Activated T-helper 1 cell treated with anti-CD3 and anti-CD28 coated beads, Interleukin-12 subunit alpha, Interleukin-12 subunit beta, Interleukin-2, Interleukin-4 antibody, amounts not matched to agents 30 ng/mL and 10 ng/mL and 1 ng/mL, durations not matched to agents 14 hours and 24 hours and 36 hours (primary cell): ENCODE measurements around the gene RNF114. TPM values are rescaled to one million over a fixed set of nuclear protein-coding genes. Genes with fewer than 3 reads are reported as not detected.

Source experiments
- DNase-seq: peaks from one replicate; pipeline ENCODE4 v3.0.0; 2021; ENCODE audit warnings: low spot score
- H3K27ac Mint-ChIP-seq: one replicate; pipeline ENCODE4 v1.8.0; 2021; ENCODE audit warnings: mild to moderate bottlenecking, mixed read lengths
- H3K27me3 Mint-ChIP-seq: one replicate; pipeline ENCODE4 v1.8.0; 2022; ENCODE audit warnings: mild to moderate bottlenecking, moderate library complexity, mixed read lengths; ENCODE audit not compliant: insufficient read depth
- H3K36me3 Mint-ChIP-seq: one replicate; pipeline ENCODE4 v1.8.0; 2021; ENCODE audit warnings: low read depth, mixed read lengths
- H3K4me1 Mint-ChIP-seq: one replicate; pipeline ENCODE4 v1.8.0; 2021; ENCODE audit warnings: low read depth, mixed read lengths
- H3K4me3 Mint-ChIP-seq: one replicate; pipeline ENCODE4 v1.8.0; 2021; ENCODE audit warnings: mild to moderate bottlenecking, moderate library complexity, mixed read lengths
- H3K9me3 Mint-ChIP-seq: one replicate; pipeline ENCODE4 v1.8.0; 2021; ENCODE audit warnings: mixed read lengths
- intact Hi-C: fragments of 100-400 bp; cut with micrococcal nuclease; formaldehyde crosslinking; loops from one replicate; pipeline ENCODE4 v1.15.1; 2024
- total RNA-seq: library from RNA; stranded (reverse); gene quantifications from 2 replicates; pipeline ENCODE4 v1.2.3, GENCODE V29; 2022

Gene RNF114
- total RNA-seq, 1 donor from 2014 or later = 58.7 TPM

DNA sequence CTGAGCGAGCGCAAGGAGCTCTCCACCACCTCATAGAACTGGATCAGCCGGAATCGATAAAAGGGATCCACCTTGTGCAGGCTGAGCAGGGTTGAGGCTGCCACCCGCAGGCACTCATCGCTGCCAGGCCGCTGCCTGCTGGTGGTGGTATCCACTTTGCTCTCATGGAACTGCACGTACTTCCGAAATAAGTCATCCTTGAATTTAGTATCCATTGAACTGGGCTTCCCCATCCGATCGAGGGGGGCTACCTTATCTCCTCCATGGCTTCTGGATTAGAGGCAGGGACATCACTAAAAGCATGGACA is 28.0 kb upstream of the RNF114 start:
- DNase-seq = no peak
- Mint-ChIP-seq H3K36me3 (peaks cover 28% of the 10 kb centered on the region), H3K27ac (no peak overlapping the region), H3K4me3 (no peak overlapping the region), H3K9me3 (no peaks in the 10 kb centered on the region), H3K4me1 (no peaks in the 10 kb centered on the region), H3K27me3 (no peaks in the 10 kb centered on the region)
- intact Hi-C loops = no loop called here

DNA sequence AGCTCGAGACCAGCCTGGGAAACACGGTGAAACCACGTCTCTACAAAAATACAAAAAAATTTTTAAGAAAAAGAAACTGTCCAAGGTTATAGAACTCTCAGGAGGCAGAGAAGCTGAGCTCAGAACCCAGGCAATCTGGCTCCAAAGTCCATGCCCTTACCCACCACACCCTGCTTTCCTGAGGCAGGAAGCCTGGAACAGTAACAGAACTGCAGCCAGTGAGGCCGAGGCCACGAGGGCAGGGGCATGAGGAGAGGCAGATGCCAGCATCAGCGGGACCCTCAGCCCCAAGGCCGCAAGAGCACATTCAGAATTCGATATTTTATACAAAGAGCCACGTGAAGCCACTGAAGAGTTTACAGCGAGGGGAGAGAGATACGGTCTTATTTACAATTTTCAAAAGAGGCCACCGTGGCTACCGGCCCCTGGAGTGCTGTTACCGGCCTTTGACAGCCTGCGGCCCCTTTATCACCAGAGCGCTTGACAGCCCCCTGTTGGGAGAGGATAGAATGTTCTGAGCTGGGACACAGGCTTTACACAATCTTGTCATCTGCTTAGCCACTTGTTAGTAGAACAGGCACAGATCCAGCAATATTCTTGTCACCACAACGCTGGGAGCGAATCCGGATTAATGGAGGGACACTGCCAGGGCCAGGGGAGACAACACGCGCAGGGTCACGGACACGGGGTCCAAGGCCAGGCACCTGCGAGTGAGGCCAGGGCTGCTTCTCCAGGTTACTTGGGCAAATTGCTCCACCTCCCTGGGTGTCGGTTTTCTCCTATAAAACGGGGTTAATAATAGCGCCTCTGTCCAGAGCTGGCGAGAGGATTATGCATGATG is 26.5 kb upstream of the RNF114 start:
- intact Hi-C loops = no loop called here
- H3K9me3 Mint-ChIP-seq = no peaks in the 10 kb centered on the region

DNA sequence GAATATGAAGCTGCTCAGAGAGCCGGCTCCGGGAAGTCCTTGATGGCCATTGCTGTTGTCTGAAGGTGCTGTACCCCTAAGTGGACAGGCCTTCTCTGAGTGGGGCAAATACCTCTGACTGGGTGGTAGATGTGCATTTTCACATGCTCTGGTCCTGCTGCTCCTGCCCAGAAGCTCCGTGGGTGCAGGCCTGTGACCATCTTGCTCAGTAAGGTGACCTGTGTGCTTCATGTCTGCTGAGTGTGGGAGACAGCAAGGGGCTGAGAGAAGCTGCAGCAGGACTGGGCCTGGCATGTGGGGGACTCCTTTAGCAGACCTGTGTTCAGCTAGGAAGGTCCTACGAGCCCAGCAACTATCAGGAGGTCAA is 25.9 kb upstream of the RNF114 start:
- Mint-ChIP-seq H3K4me1 (peaks cover 15% of the 10 kb centered on the region), H3K27ac (no peak overlapping the region), H3K4me3 (no peak overlapping the region), H3K36me3 (peaks cover 18% of the 10 kb centered on the region), H3K27me3 (no peaks in the 10 kb centered on the region), H3K9me3 (no peaks in the 10 kb centered on the region)
- intact Hi-C loops = no loop called here
- DNase-seq = no peak

More for the DNA sequence above, 26.5 kb upstream of the RNF114 start:
- Mint-ChIP-seq H3K4me3 (no peak overlapping the region), H3K36me3 (peaks cover 21% of the 10 kb centered on the region), H3K27me3 (no peaks in the 10 kb centered on the region), H3K4me1 (peaks cover 13% of the 10 kb centered on the region), H3K27ac (no peak overlapping the region)
- no peak for DNase-seq

DNA sequence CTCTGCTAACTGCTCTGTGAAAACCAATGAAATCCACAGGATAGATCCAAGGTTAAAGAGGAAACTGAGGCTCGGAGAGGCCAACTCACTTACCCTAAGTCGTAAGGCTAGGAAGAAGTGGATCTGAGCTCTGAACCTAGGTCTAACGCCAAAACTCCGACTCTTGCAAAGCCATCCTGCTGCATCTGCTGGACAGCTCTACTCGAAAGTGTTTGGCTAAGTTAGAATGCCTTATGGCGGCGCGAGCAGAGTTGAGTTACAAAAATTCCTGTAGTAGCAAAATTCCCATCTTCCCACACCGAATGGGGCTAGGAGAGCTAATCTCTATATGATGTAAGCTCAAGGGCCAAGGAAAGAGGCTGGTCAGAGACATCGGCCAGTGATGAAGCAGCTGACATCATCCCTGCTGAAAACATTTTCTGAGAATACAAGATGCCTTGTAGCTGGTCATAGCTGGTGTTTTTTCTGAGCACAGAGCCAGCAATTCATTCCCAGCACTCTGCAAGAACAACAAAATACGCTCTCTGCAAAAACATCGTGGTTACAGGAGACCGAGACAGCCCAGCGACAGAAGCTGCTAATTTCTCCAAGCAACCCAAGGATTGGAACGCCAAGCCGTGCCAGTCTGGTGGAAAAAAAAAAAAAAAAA is 22.7 kb upstream of the RNF114 start:
- Mint-ChIP-seq H3K4me1 (peaks cover 27% of the 10 kb centered on the region), H3K27ac (peak overlapping the region; percentile 29), H3K9me3 (no peaks in the 10 kb centered on the region), H3K36me3 (peaks cover 10% of the 10 kb centered on the region), H3K27me3 (no peaks in the 10 kb centered on the region), H3K4me3 (peak overlapping the region; percentile 66)
- intact Hi-C loops = loop anchor here (2.0 kb wide), 1 partner anchor 101 kb away; the partner anchor contains the start of gene SLC9A8
- DNase-seq = no peak

DNA sequence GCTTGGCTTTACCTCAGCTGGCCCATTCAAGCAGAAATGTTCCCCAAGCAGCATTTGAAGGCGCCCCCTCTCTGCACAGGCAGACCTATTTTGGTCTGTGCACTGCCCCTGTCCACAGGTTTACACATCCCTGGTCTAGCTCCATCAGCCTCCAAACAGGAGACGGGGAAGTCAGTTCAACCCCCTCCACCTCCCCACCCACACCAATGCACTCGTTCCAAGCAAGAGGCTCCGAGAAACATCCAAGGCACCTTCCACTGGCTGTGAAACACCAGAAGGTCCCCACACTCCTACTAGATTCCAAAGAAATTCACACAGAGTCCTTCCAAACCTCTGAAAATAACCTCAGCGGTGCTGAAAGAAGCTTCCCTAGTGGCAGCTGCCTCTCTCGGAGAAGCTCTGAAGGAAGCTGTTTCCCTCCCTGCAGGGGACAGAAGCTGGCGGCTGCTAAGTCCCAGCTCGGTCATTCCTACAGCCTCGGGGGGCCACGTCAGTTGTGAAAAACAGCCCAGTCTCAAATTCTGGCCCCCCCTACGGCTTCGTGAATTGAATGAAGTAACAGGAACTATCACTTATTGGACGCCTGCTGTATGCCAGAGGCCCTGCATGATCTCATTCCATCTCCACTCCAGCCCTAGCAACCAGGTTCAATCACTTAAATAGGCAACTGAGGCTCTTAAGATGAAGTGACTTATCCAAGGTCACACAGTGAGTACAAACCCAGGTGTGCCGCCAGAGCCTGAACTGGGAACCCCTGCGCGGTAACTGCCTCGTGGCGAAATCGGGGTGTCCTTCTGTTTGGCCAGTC is 21.7 kb upstream of the RNF114 start:
- H3K4me3 Mint-ChIP-seq = peak overlapping the region; percentile 95
- peaks cover 8% of the 10 kb centered on the region for H3K36me3 Mint-ChIP-seq
- intact Hi-C loops = loop anchor here (1.0 to 2.0 kb wide), 4 partner anchors 20 to 304 kb away; partner anchors contain the start of genes RNF114 and SLC9A8
- peak overlapping the region; percentile 99 for H3K27ac Mint-ChIP-seq
- peaks cover 27% of the 10 kb centered on the region for H3K4me1 Mint-ChIP-seq
- DNase-seq = no peak
- H3K9me3 Mint-ChIP-seq = no peaks in the 10 kb centered on the region
- H3K27me3 Mint-ChIP-seq = no peaks in the 10 kb centered on the region

DNA sequence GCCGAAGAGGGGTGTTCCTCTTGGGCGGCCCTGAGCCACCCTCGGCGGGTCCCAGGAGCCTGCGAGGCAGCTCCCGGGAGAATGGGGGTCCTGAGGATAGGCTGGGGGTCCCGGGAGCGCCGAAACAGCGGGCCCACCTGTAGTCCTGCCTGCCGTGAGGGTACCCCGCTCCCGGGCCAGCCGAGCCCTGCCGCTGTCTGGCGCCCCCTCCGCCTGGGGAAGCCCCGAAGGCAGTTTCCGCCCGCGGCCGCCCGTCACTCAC is 21.1 kb upstream of the RNF114 start:
- peaks cover 27% of the 10 kb centered on the region for H3K4me1 Mint-ChIP-seq
- no peaks in the 10 kb centered on the region for H3K9me3 Mint-ChIP-seq
- peaks cover 5% of the 10 kb centered on the region for H3K36me3 Mint-ChIP-seq
- intact Hi-C loops = loop anchor here (1.0 to 2.0 kb wide), 4 partner anchors 21 to 305 kb away; partner anchors contain the start of genes RNF114 and SLC9A8
- H3K4me3 Mint-ChIP-seq = peak overlapping the region; percentile 95
- H3K27me3 Mint-ChIP-seq = no peaks in the 10 kb centered on the region
- no peak for DNase-seq
- H3K27ac Mint-ChIP-seq = peak overlapping the region; percentile 99

DNA sequence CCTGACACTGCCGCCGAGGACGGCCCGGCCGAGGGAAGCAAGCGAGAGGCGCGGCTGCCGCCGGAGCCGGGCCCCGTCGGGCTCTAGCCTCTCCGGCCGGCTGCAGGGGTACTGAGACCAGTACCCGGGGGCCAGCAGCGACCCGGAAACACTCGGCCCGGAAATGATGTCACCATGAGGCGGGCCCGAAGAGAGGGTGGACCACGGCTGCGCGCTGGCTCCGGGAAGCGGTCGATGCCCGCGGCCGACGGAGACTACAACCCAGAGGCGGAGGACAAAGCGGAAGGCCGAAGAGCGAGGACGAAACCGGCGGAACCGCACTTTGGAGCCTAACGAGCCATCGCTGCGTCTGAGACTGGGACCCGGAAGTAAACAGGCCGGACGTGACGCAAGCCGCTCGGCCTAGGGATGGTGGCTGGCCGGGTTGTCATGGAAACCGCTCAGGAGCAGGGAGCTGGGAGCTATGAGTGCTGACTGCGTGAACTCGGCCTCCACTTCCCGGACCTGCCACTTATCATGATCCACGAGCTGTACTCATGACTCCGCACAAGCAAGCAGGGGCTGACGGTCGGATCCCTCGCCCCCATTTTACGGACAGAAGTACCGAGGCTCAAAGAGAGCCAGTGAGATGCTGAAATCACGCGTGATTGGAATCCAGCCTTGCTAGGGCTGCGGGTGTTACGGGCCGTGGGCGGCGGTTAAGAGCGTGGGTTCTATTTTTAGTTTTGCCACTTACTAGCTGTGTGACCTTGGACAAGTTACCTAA is 20.6 kb upstream of the RNF114 start, which contains the start of gene SPATA2:
Gene SPATA2, minus strand, starts transcription at position 150 of the 766 bp plus-strand sequence. CDS start 7,039 bp downstream, outside the sequence.
- Mint-ChIP-seq H3K36me3 (peaks cover 5% of the 10 kb centered on the region), H3K4me1 (peaks cover 27% of the 10 kb centered on the region), H3K9me3 (no peaks in the 10 kb centered on the region), H3K4me3 (peak within 1 kb of the TSS; percentile 95), H3K27ac (peak within 1 kb of the TSS; percentile 99), H3K27me3 (peaks cover 1% of the 10 kb centered on the region)
- intact Hi-C loops = loop anchor here (1.0 to 2.0 kb wide), 4 partner anchors 21 to 305 kb away; partner anchors contain the start of genes RNF114 and SLC9A8
- DNase-seq = peak; percentile 86

DNA sequence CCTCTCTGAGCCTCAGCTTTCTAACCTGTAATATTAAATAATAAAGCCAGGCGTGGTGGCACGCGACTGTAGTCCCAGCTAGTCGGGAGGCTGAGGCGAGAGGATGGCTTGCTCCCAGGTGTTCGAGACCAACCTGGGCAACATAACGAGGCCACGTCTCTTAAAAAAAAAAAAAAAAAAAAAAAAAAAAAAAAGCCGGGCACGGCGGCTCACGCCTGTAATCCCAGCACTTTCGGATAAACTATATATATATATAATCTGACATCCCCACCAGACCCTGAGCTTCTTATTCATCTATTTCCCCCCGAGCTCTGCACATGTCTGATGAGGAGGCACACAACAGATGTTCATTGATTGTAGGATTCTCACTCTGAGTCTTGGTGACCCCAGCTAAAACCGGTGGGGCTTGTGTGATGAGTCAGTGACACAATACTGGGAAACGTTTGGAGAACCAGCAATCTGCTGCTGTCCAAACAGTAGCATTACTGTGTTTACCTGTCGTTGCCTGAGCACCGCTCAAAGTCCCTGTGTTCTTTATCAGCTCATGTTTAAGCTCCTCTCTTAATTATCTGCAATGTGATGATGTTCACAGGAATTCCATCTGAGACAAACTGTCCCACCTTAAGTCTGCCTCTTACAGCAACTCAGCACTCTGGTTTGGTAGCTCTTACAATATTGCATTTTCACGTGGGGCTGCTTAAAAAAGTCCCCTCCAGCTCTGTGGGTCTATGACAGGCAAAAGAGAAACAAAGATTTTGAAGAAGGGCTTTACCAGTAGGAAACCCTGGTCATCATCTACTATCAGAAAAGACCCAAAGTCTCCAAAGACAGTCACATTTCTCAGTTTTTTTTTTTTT is 19.8 kb upstream of the RNF114 start:
- DNase-seq = no peak

DNA sequence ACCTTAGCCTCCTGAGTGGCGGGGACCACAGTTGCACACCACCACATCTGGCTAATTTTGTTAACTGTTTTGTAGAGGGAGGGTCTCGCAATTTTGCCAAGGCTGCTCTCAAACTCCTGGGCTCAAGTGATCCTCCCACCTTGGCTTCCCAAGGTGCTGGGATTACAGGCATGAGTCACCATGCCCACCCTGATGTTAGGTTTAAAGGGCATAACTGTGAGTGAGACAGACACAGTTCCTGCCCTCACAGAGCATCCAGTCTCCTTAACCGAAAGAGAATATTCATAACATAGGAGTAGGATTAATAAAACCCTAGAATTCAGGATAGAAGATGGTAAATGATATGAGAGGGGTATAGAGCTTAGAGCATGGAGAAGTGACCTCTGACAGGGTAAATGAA is 17.8 kb upstream of the RNF114 start:
- Mint-ChIP-seq H3K27ac (no peak overlapping the region), H3K27me3 (peaks cover 4% of the 10 kb centered on the region), H3K4me3 (no peak overlapping the region), H3K36me3 (no peaks in the 10 kb centered on the region), H3K4me1 (peaks cover 27% of the 10 kb centered on the region), H3K9me3 (no peaks in the 10 kb centered on the region)
- no peak for DNase-seq
- intact Hi-C loops = loop anchor here (1.0 kb wide), 1 partner anchor 10 kb away; no protein-coding TSS in a partner anchor

More for the DNA sequence above, 19.8 kb upstream of the RNF114 start:
- no peaks in the 10 kb centered on the region for H3K9me3 Mint-ChIP-seq
- H3K27me3 Mint-ChIP-seq = peaks cover 2% of the 10 kb centered on the region
- peaks cover 27% of the 10 kb centered on the region for H3K4me1 Mint-ChIP-seq
- intact Hi-C loops = no loop called here
- peak overlapping the region; percentile 95 for H3K4me3 Mint-ChIP-seq
- H3K27ac Mint-ChIP-seq = peak overlapping the region; percentile 99
- peaks cover 3% of the 10 kb centered on the region for H3K36me3 Mint-ChIP-seq

DNA sequence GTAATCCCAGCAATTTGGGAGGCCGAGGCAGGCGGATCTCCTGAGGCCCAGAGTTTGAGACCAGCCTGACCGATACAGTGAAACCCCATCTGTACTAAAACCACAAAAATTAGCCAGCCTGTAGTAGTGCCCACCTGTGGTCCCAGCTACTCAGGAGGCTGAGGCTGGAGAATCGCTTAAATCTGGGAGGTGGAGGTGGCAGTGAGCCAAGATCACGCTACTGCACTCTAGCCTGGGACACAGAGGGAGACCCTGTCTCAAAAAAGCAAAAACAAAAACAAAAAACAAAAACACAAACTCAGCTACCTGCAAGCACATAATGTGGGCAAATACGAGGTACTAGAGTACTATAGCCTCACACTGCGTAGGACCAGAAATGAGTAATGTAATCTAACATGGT is 17.2 kb upstream of the RNF114 start:
- Mint-ChIP-seq H3K27ac (no peak overlapping the region), H3K27me3 (peaks cover 4% of the 10 kb centered on the region), H3K4me3 (no peak overlapping the region), H3K9me3 (no peaks in the 10 kb centered on the region), H3K36me3 (no peaks in the 10 kb centered on the region), H3K4me1 (peaks cover 21% of the 10 kb centered on the region)
- intact Hi-C loops = no loop called here
- DNase-seq = no peak

DNA sequence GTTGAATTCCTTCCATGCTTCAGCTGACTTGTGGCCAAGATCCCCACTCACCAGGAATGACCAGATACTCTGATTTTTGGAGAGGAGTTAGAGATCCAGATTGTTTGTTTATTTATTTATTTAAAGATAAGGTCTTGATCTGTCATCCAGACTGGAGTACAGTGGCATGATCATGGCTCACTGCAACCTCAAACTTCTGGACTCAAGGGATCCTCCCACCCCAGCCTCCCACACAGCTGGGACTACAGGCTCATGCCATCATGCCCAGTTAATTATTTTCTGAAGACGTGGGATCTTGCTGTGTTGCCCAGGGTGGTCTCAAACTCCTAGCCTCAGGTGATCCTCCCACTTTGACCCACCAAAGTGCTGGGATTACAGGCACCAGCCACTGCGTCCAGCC is 16.7 kb upstream of the RNF114 start:
- H3K36me3 Mint-ChIP-seq = no peaks in the 10 kb centered on the region
- no peak overlapping the region for H3K27ac Mint-ChIP-seq
- intact Hi-C loops = no loop called here
- no peak overlapping the region for H3K4me3 Mint-ChIP-seq
- H3K27me3 Mint-ChIP-seq = peaks cover 8% of the 10 kb centered on the region
- H3K9me3 Mint-ChIP-seq = no peaks in the 10 kb centered on the region
- no peak for DNase-seq
- peaks cover 17% of the 10 kb centered on the region for H3K4me1 Mint-ChIP-seq
